OCI-LY3 (cell line): ENCODE results near the gene HLTF.

Source experiments
- H2AFZ ChIP-seq: fragments of 200-600, 300-600 bp; shearing (Covaris generic); 2 replicates; pipeline ENCODE4 v1.6.0; 2014; ENCODE audit warnings: antibody characterized with exemption, low read depth, low read length
- H3K27ac ChIP-seq: fragments of 200-600, 300-600 bp; sonication (generic); 2 replicates; pipeline ENCODE4 v1.5.1; 2014; ENCODE audit warnings: mild to moderate bottlenecking, low read length, moderate library complexity, mixed read lengths
- H3K27me3 ChIP-seq: fragments of 200-600, 300-600 bp; sonication (generic); 2 replicates; pipeline ENCODE4 v1.6.1; 2014; ENCODE audit warnings: low read depth, low read length, mixed read lengths
- H3K36me3 ChIP-seq: fragments of 200-600, 300-600 bp; sonication (generic); replicated peaks from 2 replicates; pipeline ENCODE3; 2014; ENCODE audit warnings: low read depth, low read length, mixed read lengths
- H3K4me1 ChIP-seq: fragments of 300-600, 200-600 bp; sonication (generic); 2 replicates; pipeline ENCODE4 v1.6.1; 2014; ENCODE audit warnings: low read length, mixed read lengths
- H3K4me2 ChIP-seq: fragments of 200-600, 300-600 bp; sonication (generic); 2 replicates; pipeline ENCODE4 v1.6.1; 2014; ENCODE audit warnings: low read length, mixed read lengths
- H3K4me3 ChIP-seq: fragments of 300-600, 200-600 bp; sonication (generic); 2 replicates; pipeline ENCODE4 v1.5.1; 2014; ENCODE audit warnings: antibody characterized with exemption, mild to moderate bottlenecking, low read length, moderate library complexity
- H3K79me2 ChIP-seq: fragments of 300-600, 200-600 bp; shearing (Covaris generic); 2 replicates; pipeline ENCODE4 v1.6.1; 2014; ENCODE audit warnings: mild to moderate bottlenecking, low read length, mixed read lengths
- H3K9ac ChIP-seq: fragments of 300-600, 200-600 bp; shearing (Covaris generic); 2 replicates; pipeline ENCODE4 v1.6.0; 2014; ENCODE audit warnings: mild to moderate bottlenecking, low read length, moderate library complexity
- H3K9me3 ChIP-seq: fragments of 200-600, 300-600 bp; shearing (Covaris generic); 2 replicates; pipeline ENCODE4 v1.6.1; 2014; ENCODE audit warnings: low read length, mixed read lengths; ENCODE audit not compliant: insufficient read depth
- H4K20me1 ChIP-seq: fragments of 200-600, 300-600 bp; sonication (generic); 2 replicates; pipeline ENCODE4 v1.6.1; 2016; ENCODE audit warnings: low read length, mixed read lengths; ENCODE audit not compliant: insufficient read depth
- CTCF ChIP-seq: fragments of 200-600, 300-600 bp; sonication (generic); IDR thresholded peaks from 2 replicates; pipeline ENCODE4 v1.5.1; 2014; ENCODE audit warnings: antibody characterized with exemption, low read length, low read depth
- EZH2phosphoT487 ChIP-seq: fragments of 200-600 bp; shearing (Covaris generic); IDR thresholded peaks from 2 replicates; pipeline ENCODE4 v1.6.1; 2018; ENCODE audit warnings: antibody characterized with exemption, mixed run types, low read depth

Gene HLTF

GRCh38 chr3:148997623-148998022, 88.7 kb downstream of the HLTF start:
- Histone ChIP-seq H3K4me2 (no peak overlapping the region), H3K4me3 (no peak overlapping the region), H3K36me3 (peaks cover 24% of the 10 kb centered on the region), H3K27ac (no peak overlapping the region), H3K79me2 (peaks cover 3% of the 10 kb centered on the region), H3K9ac (no peak overlapping the region), H3K9me3 (no peaks in the 10 kb centered on the region), H4K20me1 (no peaks in the 10 kb centered on the region), H3K4me1 (peaks cover 13% of the 10 kb centered on the region), H2AFZ (no peak overlapping the region), H3K27me3 (no peaks in the 10 kb centered on the region)
- no peak for TF ChIP-seq EZH2phosphoT487
- TF ChIP-seq CTCF, result no peak

- Histone ChIP-seq H3K9me3 (no peaks in the 10 kb centered on the region), H3K4me2 (peak overlapping the region; percentile 91), H3K4me1 (peaks cover 18% of the 10 kb centered on the region), H3K27me3 (no peaks in the 10 kb centered on the region), H3K36me3 (peaks cover 10% of the 10 kb centered on the region), H3K27ac (no peak overlapping the region), H3K4me3 (peak overlapping the region; percentile 82), H3K9ac (peak overlapping the region; percentile 71; the same call in 1 of the 2 replicates), H2AFZ (no peak overlapping the region), H4K20me1 (no peaks in the 10 kb centered on the region), H3K79me2 (peaks cover 10% of the 10 kb centered on the region)
- TF ChIP-seq EZH2phosphoT487 (no peak), CTCF (no peak)
These were observed 93.6 kb downstream of the HLTF start for GRCh38 chr3:148992635-148993255.

GRCh38 chr3:148992027-148992634, 94.2 kb downstream of the HLTF start:
- Histone ChIP-seq H3K9ac (peak overlapping the region; percentile 71), H3K27me3 (no peaks in the 10 kb centered on the region), H3K4me1 (peaks cover 18% of the 10 kb centered on the region), H4K20me1 (no peaks in the 10 kb centered on the region), H3K4me3 (peak overlapping the region; percentile 82), H2AFZ (peak overlapping the region; percentile 31; the same call in 1 of the 2 replicates), H3K9me3 (no peaks in the 10 kb centered on the region), H3K36me3 (peaks cover 8% of the 10 kb centered on the region), H3K27ac (peak overlapping the region; percentile 18), H3K4me2 (peak overlapping the region; percentile 91), H3K79me2 (peaks cover 10% of the 10 kb centered on the region)
- TF ChIP-seq CTCF (no peak), EZH2phosphoT487 (no peak)

GRCh38 chr3:148991219-148992026, 94.9 kb downstream of the HLTF start, which contains the start of gene GYG1:
GYG1 (plus strand) TSS chr3:148991540; CDS start chr3:148991641, 101 bp downstream.
- Histone ChIP-seq H3K36me3 (peaks cover 8% of the 10 kb centered on the region), H2AFZ (peak within 1 kb of the TSS; percentile 85), H3K79me2 (peaks cover 10% of the 10 kb centered on the region), H3K27ac (peak within 1 kb of the TSS; percentile 18), H3K4me3 (peak within 1 kb of the TSS; percentile 82), H3K27me3 (no peaks in the 10 kb centered on the region), H4K20me1 (no peaks in the 10 kb centered on the region), H3K9me3 (no peaks in the 10 kb centered on the region), H3K9ac (peak within 1 kb of the TSS; percentile 71), H3K4me1 (peaks cover 18% of the 10 kb centered on the region), H3K4me2 (peak within 1 kb of the TSS; percentile 91)
- no peak for TF ChIP-seq EZH2phosphoT487
- peak; percentile 72 for TF ChIP-seq CTCF
